ENCODE results near the gene SGIP1.

- TF ChIP-seq CTCF (IDR thresholded peaks at IDR 0.05; ENCODE audit: low read length) (no peak), EZH2 (IDR thresholded peaks at IDR 0.05; ENCODE audit: borderline replicate concordance, low read length) (no peak)
Observed at GRCh38 chr1:66731170-66731865, 197.4 kb downstream of the SGIP1 start.
